NCI-H1092 (cell line): ENCODE measurements around the gene WDR73.
"Not testable (repeated sequence)": the region's sequence is repeated elsewhere in the genome, so short reads cannot be mapped to it uniquely, and the experiment has no call there.

Experiments used
- DNase-seq: peaks from one replicate; lab custom pipeline; 2025; lab: John Stamatoyannopoulos, UW

The WDR73 gene

DNA sequence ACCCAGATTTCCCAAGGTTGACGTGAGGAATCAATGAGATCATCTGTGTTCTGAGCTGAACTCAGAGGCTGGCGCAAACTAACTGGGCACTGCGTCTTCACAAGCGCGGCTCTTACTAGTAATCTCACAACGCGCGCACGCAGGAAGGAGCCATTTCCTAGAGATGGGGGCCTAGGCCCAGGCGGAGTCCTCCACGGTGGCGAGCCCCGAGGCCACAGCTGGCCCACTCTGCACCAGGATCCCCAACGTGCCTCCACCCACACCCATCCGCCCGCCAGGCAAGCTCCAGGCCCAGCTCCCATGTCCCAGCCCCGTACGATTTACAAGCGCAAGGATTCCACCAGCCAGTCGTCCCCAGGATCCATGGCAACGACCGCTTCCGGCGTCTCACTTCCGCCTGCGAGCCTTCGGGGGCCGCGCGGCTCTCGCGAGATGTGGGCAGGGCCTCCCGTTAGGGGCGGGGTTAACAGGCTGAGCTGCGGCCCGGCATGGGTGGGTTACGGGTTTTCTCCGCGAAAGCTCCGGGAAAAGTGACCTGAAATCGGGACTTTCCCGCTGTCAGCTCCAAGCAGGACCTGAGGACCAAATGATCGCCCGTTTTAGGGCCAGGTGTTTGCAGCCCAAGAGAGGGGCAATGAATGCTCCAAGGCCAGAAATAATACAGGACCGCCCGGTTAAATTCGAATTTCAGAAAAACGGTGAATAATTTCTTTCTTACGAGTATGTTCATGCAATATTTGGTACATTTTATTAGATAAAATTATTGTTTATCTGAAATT, at the start of gene WDR73:
Gene WDR73 (minus strand): TSS at position 374 of the 779 bp plus-strand sequence. CDS start 9 bp downstream, at position 365.
- peak; percentile 86 for DNase-seq

GRCh38 chr15:84703808-84704207, 49.7 kb upstream of the WDR73 start:
- no peak for DNase-seq

GRCh38 chr15:84702961-84703482, 48.9 kb upstream of the WDR73 start:
- DNase-seq: no peak

- DNase-seq: no peak
Measured at GRCh38 chr15:84699538-84700191, 45.6 kb upstream of the WDR73 start.

DNA sequence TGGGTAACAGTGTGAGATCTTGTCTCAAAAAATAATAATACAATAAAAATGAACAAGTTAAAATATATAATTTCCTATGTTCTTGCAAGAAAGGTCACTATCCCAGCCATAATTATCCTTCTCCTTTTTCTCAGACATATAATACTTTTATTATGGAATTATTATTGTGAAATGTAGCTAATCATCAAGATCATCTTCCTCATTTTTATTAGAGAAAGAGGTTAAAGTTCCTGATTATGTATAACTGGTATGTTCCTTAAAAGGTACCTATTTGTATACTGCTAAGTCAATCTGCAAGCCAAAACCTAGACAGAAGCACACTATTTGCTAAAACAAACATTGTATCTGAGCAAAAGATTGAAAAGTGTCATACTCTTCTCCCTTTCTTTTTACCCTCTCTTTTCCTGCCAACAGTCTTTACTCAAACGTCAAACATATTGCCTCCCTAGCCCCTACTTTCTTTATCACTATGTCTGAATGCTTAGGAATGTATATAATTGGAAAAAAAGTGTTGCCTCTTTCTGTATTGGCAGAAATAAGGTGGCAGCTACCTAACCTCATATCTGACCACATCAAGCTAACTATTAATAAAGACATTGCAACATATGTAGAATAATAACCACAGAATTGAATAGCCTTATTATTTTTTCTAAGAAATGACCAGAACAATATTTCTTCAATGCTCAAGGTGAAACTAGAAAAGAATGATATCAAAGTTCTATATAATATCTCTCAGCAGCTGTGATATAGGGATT, 43.3 kb upstream of the WDR73 start:
- no peak for DNase-seq

DNA sequence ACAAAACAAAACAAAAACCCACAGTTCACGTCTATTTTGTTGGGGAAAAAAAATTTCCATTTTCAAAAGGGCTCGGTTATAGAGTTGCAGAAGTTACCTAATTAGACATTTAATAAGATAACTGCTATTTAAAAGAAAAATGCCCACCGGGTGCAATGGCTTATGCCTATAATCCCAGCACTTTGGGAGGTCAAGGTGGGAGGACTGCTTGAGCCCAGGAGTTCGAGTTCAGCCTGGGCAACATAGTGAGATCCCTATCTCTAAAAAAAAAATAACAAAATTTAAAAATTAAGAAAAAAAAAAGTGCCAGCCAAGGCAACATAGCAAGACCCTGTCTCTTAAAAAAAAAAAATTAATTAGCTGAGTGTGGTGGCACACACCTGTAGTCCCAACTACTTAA, 42.7 kb upstream of the WDR73 start:
- no peak for DNase-seq

DNA sequence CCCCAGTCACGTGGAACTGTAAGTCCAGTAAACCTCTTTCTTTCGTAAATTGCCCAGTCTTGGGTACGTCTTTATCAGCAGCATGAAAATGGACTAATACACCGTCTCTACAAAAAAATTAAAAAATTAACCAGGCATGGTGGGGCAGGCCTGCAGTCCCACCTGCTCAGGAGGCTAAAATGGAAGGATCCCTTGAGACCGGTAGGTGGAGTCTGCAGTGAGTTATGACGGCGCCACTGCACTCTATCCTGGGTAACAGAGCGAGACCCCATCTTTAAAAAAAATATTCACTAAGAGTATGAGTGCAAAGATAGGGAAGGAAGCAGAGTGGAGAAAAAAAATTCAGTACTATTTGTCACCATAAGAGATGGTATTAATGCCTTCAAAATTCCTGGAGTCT, 36.3 kb upstream of the WDR73 start:
- no peak for DNase-seq

DNA sequence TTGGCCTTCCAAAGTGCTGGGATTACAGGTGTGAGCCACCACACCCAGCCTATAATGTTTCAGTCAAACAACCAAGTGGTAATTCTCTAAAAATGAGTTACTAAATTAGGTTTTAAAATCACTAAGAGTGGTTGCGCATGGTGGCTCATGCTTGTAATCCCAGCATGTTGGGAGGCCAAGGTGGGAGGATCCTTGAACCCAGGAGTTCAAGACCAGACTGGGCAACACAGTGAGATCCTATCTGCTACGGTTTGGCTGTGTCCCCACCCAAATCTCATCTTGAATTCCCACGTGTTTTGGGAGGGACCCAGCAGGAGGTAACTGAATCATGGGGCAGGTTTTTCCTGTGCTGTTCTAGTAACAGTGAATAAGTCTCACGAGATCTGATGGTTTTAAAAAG, 35.8 kb upstream of the WDR73 start:
- DNase-seq: no peak

- DNase-seq: not testable (repeated sequence)
Measured at GRCh38 chr15:84686446-84686845, 32.4 kb upstream of the WDR73 start.

DNA sequence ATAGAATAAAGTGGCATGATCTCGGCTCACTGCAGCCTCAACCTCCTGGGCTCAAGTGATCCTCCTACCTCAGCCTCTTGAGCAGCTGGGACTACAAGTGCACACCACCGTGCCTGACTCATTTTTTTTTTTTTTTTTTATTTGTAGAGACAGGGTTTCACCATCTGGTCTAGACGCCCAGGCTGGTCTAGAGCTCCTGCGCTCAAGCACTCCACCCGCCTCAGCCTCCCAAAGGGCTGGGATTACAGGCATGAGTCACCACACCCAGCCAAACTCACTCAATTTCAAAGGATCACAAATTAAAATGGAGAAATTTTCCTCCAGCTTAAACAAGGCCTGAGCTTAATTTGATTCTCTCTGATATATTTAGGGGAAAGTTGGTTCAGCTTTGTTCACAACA, 31.2 kb upstream of the WDR73 start:
- no peak for DNase-seq

- DNase-seq: no peak
Measured at GRCh38 chr15:84684092-84684491, 30.0 kb upstream of the WDR73 start.

GRCh38 chr15:84681831-84682230, 27.7 kb upstream of the WDR73 start:
- DNase-seq: no peak

DNA sequence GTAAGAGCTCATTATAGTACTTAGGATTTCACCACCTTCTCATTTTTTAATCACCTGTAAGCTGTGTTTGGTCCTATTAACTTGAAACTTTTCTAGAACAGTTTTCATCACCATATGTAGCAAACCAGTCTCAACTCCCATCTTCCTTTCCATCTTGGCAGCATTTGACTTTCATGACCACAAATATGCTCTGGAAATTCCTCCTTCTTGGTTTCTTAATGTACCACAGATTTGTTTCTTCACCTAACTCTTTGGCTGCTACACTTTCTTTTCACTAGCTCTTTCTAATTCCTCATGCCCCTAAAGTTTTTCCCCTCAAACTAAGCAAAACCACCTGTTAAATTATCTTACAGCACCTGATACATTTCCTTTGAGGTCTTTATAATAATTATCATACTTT, 17.1 kb upstream of the WDR73 start:
- DNase-seq: no peak

DNA sequence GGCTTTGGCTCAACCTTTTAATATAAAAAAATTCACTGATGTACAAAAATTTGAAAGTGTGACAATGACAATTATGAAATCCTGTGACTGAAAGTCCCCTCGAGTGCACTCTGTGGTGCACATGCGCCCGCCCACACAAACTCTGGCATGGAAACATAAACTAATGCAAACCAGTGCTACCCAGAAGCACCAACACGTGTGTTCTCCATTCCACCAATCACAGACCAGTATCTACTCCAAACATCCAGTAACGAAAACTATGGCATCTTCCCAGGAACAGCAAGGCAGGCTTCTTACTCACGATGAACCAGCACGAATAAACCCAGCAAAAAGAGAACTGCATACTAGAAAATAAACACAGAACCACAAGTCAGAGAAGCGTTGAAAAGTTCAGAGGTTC, 15.6 kb upstream of the WDR73 start:
- no peak for DNase-seq

DNA sequence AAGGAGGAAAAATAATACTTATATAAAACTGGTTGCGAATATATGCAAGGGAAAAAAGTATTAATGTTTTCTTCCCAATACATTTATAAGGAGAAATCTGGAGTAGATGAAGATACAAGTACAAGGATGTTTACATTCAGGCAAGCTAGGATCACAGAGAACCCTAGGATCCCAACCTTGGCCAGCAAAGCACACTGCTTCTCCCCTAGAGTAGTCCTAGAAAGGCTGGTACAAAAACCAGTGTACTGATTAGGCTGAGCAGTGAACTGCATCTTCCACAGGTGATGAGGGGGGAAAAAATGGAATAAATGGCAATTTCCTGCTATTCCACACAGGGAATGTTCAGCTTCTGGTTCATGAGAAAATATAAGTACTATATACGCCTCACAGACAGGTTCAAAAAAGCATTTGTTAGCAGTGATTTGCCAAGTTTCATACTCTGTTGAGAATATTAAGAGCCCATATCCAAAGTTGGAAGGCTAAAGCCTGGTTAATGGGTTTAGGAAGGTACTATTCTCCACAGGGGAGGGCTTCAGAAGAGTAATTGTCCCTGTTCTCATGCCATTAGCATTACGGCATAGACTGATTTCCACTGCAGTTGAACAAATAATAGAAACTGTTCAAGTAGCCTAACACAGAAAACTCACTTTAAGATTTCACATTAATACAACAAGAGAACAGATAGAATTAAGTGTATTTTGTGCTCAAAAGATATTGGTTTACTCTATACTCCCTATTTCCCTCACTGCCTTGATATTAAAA, 14.3 kb upstream of the WDR73 start:
- no peak for DNase-seq

GRCh38 chr15:84666373-84666772, 12.3 kb upstream of the WDR73 start:
- DNase-seq: no peak

- DNase-seq: no peak
Measured at GRCh38 chr15:84661001-84661400, 6.9 kb upstream of the WDR73 start.

DNA sequence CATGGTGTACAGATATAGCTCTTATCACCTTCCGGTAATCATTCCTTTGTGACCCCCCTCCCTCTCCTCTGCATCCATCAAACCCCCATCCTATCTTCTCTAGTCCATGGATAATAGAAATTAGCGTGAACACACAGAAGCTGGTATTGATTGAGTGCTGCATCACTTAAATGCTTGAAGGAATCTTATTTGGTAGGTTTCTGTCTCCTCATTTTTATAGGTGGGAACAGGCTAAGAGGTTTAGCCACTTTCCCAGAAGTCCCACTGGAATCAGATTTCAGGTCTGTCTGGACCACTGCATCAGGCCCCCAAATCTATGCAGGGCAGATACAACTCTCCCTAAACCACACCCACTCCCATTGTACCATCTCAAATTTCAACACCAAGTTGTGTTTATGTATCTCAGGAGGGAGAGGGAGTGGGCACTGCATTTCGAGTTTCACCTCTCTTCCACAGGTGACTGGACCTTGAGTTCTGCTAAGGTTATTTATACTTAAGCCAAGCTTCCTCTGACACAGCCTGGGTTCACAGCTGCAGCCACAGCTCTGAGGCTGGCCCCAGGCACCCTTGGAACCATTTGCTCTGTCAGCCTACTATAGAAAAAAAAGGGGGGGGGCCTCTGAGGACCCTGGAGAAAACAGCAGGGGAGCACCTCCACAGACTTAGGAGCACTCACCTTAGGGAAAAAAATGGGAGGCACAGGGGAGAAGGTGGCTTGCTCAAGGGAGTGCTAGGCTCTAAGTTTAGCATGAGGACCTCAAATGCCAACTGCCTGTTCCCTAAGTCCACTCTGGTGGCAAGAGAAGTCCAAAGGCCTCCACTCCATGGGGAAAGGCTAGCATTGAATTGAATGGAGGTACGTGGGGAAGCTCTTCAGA, 6.1 kb upstream of the WDR73 start:
- DNase-seq: no peak

DNA sequence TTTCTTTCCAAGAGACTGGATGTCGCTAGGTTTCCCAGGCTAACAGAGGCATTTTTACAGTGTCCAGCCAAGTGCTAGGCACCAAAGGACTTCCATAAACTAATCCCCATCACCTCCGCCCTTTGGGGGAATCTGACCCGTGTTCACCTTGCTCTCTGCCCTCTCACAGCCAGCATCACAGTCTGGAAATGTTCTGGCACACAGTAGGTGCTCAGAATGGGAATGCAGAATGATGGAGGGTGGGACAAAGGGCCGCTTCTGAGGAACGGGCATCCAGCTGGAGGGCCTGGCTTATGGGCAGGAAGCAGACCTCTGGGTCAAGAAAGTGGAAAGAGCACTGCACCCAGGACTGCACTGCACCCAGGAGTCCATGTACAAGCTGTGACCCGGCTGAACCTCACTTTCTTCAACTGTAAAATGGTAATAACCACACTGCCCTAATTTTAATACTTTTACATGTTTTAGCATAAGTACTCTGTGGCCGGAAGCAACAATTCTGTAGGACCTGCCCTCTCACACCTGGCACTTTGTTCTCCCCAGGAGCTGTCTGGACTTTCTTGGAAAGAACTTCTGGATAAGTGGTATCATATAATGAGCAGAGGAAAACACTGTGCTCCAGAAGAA, 4.8 kb upstream of the WDR73 start:
- no peak for DNase-seq

- DNase-seq: peak; percentile 71
Measured at GRCh38 chr15:84658080-84658787, 4.2 kb upstream of the WDR73 start, which contains the start of gene NMB. NMB (minus strand) TSS chr15:84658199; CDS start chr15:84658152, 47 bp downstream.
